Activated CD4-positive, alpha-beta T cell treated with anti-CD3 and anti-CD28 coated beads for 48 hours (primary cell): ENCODE data around the gene SHROOM4.

ENCODE experiments used
- DNase-seq: peaks from one replicate; pipeline ENCODE4 v3.0.0-alpha.2; 2020

Gene SHROOM4

GRCh38 chrX:50614460-50614859 is 199.5 kb downstream of the SHROOM4 start:
- no peak for DNase-seq

GRCh38 chrX:50613846-50614245 is 200.1 kb downstream of the SHROOM4 start:
- DNase-seq = no peak

GRCh38 chrX:50609796-50610195 is 204.2 kb downstream of the SHROOM4 start:
- no peak for DNase-seq

GRCh38 chrX:50606300-50606950 is 207.6 kb downstream of the SHROOM4 start:
- DNase-seq = no peak

DNA sequence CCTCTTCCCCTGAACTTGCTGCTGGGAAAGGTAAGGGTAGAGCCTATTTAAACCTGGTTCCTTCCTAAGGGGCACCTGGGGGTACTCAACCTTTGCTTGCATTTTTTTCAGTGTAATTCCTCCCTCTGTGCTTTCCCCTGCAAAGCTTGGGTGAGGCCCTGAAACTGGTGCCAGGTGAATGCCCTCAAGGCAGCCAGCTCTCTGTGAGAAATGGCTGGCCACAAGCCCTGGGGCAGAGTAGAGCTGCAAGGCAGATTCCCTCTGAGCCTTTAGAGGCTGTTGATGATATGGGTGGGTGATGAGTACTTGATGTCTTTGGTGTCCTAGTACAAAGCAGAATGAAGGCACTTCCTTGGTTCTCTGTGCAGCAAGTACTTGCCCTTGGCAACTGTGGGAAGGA is 217.9 kb downstream of the SHROOM4 start:
- DNase-seq = no peak

GRCh38 chrX:50594788-50595187 is 219.2 kb downstream of the SHROOM4 start:
- DNase-seq = no peak

- no peak for DNase-seq
Observed at GRCh38 chrX:50586980-50587379, 227.0 kb downstream of the SHROOM4 start.

- no peak for DNase-seq
Observed at GRCh38 chrX:50586407-50586806, 227.6 kb downstream of the SHROOM4 start.

DNA sequence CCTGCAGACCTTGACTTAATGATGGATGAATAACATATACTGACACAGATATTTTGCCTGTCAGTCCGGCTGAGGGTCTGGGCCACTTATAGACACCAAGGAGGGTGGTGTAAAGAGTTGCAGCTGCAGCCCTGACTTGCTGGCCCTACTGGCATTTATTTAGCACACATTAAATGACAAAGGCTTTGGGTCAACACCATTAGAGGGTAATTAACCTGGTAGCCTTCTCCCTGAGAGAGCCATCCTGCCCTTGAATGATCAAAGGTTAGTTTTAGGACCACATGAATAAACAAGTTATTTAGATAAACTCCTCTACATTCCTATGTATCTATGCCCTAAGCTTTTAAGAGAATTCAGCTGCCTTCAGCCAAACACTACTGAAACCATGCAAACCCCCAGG is 232.6 kb downstream of the SHROOM4 start:
- DNase-seq = no peak

- DNase-seq = peak; percentile 15
Observed at GRCh38 chrX:50579955-50580354, 234.0 kb downstream of the SHROOM4 start.

GRCh38 chrX:50577326-50577725 is 236.7 kb downstream of the SHROOM4 start:
- DNase-seq = no peak

DNA sequence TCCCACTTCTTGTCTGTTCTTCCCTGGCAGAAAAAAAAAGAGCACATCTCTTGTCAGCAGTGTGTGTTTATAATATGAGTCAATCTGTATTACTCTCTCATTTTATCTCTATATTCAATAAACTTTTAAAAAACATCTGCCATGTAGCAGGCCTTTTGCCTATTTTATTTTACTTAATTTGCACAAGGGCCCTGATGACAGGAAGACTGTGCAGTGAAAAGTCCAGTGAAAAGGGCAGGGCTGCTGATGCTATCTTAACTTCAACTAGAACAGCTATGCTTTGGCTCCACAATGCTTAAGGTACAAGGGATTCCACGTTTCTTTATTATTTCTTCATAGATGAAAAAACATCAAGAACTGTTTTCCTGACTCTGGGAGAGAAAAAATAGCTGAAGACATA is 246.4 kb downstream of the SHROOM4 start:
- no peak for DNase-seq

DNA sequence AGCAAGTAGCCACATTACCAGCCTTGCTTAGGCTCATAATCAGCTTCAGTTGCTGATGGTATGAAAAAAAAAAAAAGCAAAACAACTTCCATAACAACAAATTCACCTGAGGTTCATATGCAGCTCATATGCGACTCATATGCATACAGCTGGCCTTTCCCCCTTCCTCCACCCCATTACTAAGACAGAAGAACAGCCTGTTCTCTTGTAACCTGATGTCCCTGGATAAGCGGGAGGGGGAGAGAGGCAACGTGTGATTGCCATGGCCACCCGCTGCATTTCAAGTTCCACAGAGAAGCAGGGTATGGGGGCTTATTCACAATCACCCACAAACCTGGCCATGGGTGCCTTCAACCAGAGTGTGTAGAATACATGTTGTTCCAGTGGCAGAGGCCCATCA is 248.3 kb downstream of the SHROOM4 start:
- no peak for DNase-seq
